Hippocampal formation (tissue), 2 donors: ENCODE results near the gene PKDCC.

Experiments used
- DNase-seq, 2 donors: peaks; one replicate each; lab custom pipeline; 2025; lab: John Stamatoyannopoulos, UW

The PKDCC gene

DNA sequence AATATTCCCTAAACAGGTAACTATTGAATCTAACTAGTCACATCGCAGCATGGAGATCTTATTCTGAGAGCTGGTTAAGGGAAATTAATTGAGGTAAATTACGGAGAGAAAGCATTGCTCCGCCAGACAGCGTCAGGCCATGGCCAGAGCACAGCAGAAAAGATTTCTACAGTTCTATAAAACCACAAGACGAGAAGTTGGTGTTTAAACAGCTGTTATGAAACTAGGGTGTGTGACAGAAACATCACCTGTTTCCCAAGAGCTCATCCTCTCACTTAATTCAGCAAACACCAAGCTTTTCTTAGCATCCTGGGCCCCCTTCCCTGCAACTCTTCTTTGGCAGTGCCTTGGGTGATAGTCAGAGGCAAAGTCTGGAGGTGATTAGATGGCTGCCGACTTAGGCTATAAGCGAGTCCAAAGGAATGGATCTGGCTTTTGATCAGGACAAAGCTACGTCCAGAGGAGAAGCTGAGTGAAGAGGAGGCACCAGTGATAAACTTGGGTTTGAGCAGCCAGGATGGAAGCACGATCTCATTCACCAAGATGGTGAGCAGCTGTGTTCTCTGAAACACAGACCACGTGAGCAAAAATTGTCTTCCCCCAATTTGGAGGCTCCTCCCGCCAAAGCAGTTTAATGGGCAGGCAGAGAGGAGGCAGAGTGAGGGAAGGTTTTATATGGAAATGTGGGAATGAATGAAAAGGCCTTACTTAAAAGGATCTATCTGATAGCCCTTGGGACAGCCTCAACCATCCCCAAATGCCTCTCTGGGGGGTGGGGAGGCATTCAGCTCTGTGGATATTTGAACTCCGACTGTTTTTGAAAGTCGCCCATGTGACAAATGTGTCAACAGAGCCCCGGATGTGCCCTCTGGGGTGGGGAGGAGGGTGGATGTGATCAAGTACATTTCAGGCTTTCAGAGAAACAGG, 57.8 kb downstream of the PKDCC start:
- no peak for DNase-seq

GRCh38 chr2:42106257-42106816, 58.5 kb downstream of the PKDCC start:
- no peak for DNase-seq

GRCh38 chr2:42107249-42108042, 59.6 kb downstream of the PKDCC start:
- no peak for DNase-seq
